Activated CD8-positive, alpha-beta memory T cell treated with anti-CD3 and anti-CD28 coated beads, Interleukin-2, amount 10 ng/mL, durations not matched to agents 7 days and 5 days (primary cell): ENCODE data around the gene AGGF1. TPM values are rescaled to one million over a fixed set of nuclear protein-coding genes. Genes with fewer than 3 reads are reported as not detected.

Experiments used
- ATAC-seq: fragments of 150-1000 bp; cut with Tn5 transposase; one replicate; pipeline ENCODE4 v1.10.0; 2021; ENCODE audit warnings: moderate library complexity
- CTCF ChIA-PET: fragments of 350-600 bp; sonication (Branson Sonifier 250); formaldehyde crosslinking; loops from one replicate; lab custom pipeline; 2021; ENCODE audit warnings: antibody characterized with exemption; lab: Charles Lee
- DNase-seq: peaks from one replicate; pipeline ENCODE4 v3.0.0-alpha.2; 2020
- H3K27ac Mint-ChIP-seq: one replicate; pipeline ENCODE4 v1.8.0; 2021; ENCODE audit warnings: mild to moderate bottlenecking, mixed read lengths
- H3K27me3 Mint-ChIP-seq: one replicate; pipeline ENCODE4 v1.8.0; 2021; ENCODE audit warnings: mixed read lengths
- H3K36me3 Mint-ChIP-seq: one replicate; pipeline ENCODE4 v1.8.0; 2021; ENCODE audit warnings: mild to moderate bottlenecking, mixed read lengths
- H3K4me1 Mint-ChIP-seq: one replicate; pipeline ENCODE4 v1.8.0; 2021; ENCODE audit warnings: mixed read lengths
- H3K4me3 Mint-ChIP-seq: one replicate; pipeline ENCODE4 v1.8.0; 2021; ENCODE audit warnings: mild to moderate bottlenecking, moderate library complexity, mixed read lengths
- H3K9me3 Mint-ChIP-seq: one replicate; pipeline ENCODE4 v1.8.0; 2022; ENCODE audit warnings: low read depth, mixed read lengths
- total RNA-seq, 2 experiments: library from RNA; stranded (reverse); gene quantifications; one replicate each; pipeline ENCODE4 v1.2.3, GENCODE V29; 2021

The AGGF1 gene
- total RNA-seq, 2 experiments from 2014 or later, result 28.6 to 29.3 TPM

DNA sequence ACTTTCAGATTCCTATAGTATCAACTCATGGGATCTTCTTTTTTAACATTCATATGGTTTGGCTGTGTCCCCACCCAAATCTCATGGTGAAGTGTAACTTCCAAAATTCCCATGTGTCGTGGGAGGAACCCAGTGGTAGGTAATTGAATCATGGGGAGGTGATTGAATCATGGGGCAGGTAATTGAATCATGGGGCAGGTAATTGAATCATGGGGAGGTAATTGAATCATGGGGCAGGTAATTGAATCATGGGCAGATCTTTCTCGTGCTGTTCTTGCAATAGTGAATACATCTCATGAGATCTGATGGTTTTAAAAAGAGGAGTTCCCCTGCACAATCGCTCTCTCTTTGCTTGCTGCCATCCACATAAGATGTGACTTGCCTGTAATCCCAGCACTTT, 21.8 kb upstream of the AGGF1 start:
- CTCF ChIA-PET, result no interaction called here
- Mint-ChIP-seq H3K9me3 (peaks cover 2% of the 10 kb centered on the region), H3K27ac (no peak overlapping the region), H3K4me1 (peaks cover 17% of the 10 kb centered on the region), H3K36me3 (no peaks in the 10 kb centered on the region), H3K27me3 (peaks cover 35% of the 10 kb centered on the region), H3K4me3 (no peak overlapping the region)
- ATAC-seq (no peak), DNase-seq (no peak)

DNA sequence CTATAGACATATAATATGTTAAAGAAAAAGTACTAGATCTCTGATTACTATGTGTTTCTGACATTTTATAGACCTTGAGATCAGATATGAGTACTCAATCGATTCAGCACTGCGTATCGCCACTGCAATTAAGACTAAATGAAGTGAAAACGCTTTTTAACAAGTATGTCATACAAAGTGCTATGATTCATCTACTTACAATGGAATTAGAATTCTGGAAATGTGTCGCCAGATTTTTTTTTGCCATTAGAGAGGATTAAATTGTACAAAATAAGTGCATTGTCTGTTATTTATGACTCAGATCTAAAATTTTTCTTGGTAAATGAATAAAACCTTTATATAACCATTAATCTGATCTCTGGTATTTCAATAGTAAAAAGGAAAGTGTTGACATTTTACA, 20.0 kb upstream of the AGGF1 start:
- no peaks in the 10 kb centered on the region for H3K36me3 Mint-ChIP-seq
- H3K4me1 Mint-ChIP-seq, result peaks cover 17% of the 10 kb centered on the region
- CTCF ChIA-PET, result no interaction called here
- H3K9me3 Mint-ChIP-seq, result peaks cover 2% of the 10 kb centered on the region
- peaks cover 22% of the 10 kb centered on the region for H3K27me3 Mint-ChIP-seq
- H3K4me3 Mint-ChIP-seq, result no peak overlapping the region
- ATAC-seq (no peak), DNase-seq (no peak)
- H3K27ac Mint-ChIP-seq, result no peak overlapping the region

DNA sequence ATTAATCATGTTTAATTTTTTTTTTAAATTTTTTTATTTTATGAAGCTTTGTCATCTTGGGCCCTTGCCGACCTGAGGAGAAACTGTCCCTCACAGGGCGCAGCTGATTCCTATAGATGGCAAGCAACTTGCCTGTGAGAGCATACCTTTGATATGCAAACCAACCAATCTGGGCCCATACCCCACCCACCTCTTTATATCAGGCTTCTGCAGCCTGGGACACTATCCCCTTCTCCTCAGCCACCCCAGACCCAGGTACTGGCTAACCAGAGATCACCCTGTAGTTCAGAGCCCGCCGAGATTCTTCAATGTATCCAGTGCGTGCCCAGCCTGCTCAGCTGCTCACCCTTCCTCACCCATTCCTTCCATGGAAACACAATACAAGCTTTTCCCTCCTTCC, 18.7 kb upstream of the AGGF1 start:
- ATAC-seq (no peak), DNase-seq (no peak)
- Mint-ChIP-seq H3K4me3 (no peak overlapping the region), H3K36me3 (no peaks in the 10 kb centered on the region), H3K4me1 (peaks cover 17% of the 10 kb centered on the region), H3K9me3 (peaks cover 2% of the 10 kb centered on the region), H3K27ac (no peak overlapping the region), H3K27me3 (peaks cover 18% of the 10 kb centered on the region)
- CTCF ChIA-PET, result interaction anchor here (3.4 kb wide), 1 partner anchor 143 kb away, joined by 19 read pairs; no protein-coding TSS in a partner anchor

DNA sequence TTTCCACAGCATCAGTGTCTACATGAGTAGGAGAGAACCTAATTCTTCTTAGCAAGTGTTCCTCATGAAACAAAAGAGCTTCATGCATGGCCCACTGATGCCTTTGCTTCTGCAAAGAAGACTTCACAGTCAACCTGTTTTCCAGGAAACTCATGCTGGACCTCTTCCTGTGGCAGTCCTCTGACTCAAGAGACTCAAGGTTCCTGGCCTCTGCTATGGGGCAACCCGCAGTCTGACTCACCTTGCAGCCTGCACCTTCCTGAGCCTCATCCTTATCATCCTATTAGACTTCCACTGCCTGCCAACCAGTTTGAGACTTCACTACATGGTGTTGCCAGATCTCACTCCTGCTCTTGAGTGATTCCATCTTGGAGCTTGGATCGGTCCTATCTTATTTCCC, 17.6 kb upstream of the AGGF1 start:
- Mint-ChIP-seq H3K27me3 (peaks cover 20% of the 10 kb centered on the region), H3K4me3 (no peak overlapping the region), H3K4me1 (peaks cover 17% of the 10 kb centered on the region), H3K27ac (peak overlapping the region; percentile 15), H3K9me3 (peaks cover 2% of the 10 kb centered on the region), H3K36me3 (no peaks in the 10 kb centered on the region)
- DNase-seq (peak; percentile 65), ATAC-seq (peak; percentile 75)
- CTCF ChIA-PET, result interaction anchor here (0.9 to 3.4 kb wide), 4 partner anchors 12 to 144 kb away, joined by 3 to 19 read pairs (median 4); partner anchors contain the start of gene AGGF1

DNA sequence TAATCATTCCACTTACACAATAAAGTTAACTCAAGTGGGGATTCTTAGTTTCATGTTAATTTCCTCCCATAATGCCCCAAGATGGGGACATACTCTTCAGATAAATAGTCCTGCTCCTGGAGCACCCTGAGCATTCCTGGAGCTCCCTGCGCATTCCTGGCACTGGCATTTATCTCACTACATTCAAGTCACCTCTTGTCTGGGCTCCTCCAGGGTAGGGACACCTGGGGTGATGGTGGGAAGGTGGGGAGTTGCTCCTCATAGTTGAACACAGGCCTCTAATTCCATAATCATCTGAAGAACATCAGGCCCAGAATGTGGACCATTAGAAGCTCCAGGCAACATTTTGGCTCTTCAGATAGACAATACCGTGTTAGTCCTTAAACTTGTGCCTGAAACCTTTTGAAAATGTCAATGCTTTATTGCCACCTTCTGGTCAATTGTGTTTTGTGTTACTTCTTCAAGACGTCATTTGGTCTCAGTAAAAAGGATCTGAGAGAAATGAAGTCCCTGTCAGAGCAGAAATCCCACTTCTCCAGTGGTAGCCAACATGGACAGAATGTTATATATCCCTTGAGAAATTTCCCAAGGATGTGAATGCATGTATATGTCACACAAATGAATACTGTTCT, 14.2 kb upstream of the AGGF1 start:
- ATAC-seq (peak; percentile 30), DNase-seq (no peak)
- Mint-ChIP-seq H3K27me3 (peaks cover 24% of the 10 kb centered on the region), H3K4me1 (peaks cover 22% of the 10 kb centered on the region), H3K36me3 (no peaks in the 10 kb centered on the region), H3K4me3 (no peak overlapping the region), H3K27ac (no peak overlapping the region), H3K9me3 (no peaks in the 10 kb centered on the region)
- CTCF ChIA-PET, result interaction anchor here (0.8 to 2.2 kb wide), 7 partner anchors 9 to 242 kb away, joined by 3 to 50 read pairs (median 8); no protein-coding TSS in a partner anchor

DNA sequence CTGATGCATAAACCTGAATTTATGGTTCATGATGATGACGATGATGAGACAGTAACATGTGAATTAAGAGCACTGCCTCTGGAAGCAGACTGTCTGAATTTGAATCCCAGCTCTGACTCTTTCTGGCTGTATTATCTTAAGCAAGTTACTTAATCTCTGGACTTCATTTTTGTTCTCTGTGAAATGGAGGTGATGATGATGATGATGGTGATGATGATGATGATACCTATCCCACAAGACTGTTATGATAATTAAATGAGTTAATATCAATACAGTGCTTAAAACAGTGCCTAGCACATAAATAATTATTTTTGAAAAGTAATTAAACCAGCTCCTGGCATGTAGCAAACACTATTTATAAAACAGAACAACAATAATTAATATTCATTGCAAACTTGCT, 13.2 kb upstream of the AGGF1 start:
- Mint-ChIP-seq H3K36me3 (no peaks in the 10 kb centered on the region), H3K9me3 (no peaks in the 10 kb centered on the region)
- CTCF ChIA-PET, result interaction anchor here (1.1 to 2.2 kb wide), 6 partner anchors 8 to 156 kb away, joined by 3 to 50 read pairs (median 8); partner anchors contain the start of gene AGGF1

DNA sequence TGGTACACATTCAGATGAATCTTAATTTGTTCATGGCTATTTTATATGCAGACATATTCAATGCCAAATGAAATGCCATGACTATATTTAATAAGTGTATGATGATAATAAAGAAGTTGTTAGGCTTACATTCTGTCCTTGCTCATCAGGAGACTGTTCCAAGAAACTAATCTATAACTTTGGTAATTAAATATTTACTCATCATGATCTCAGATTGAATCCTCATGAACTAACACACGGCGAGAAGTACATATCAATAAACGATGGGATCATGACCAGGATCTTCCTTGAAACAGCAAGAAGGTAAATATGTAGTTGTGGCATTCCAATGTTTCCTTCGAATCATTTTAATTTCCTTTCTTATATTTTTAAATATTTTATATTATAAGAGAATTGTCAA, 12.5 kb upstream of the AGGF1 start:
- ATAC-seq (no peak), DNase-seq (no peak)
- H3K9me3 Mint-ChIP-seq, result peaks cover 1% of the 10 kb centered on the region
- CTCF ChIA-PET, result interaction anchor here (1.1 to 2.2 kb wide), 4 partner anchors 9 to 148 kb away, joined by 4 to 50 read pairs (median 10); partner anchors contain the start of gene AGGF1
- no peak overlapping the region for H3K4me3 Mint-ChIP-seq
- peaks cover 2% of the 10 kb centered on the region for H3K36me3 Mint-ChIP-seq
- H3K27me3 Mint-ChIP-seq, result peaks cover 30% of the 10 kb centered on the region
- H3K27ac Mint-ChIP-seq, result no peak overlapping the region
- H3K4me1 Mint-ChIP-seq, result peaks cover 13% of the 10 kb centered on the region

More for the DNA sequence above, 13.2 kb upstream of the AGGF1 start:
- Mint-ChIP-seq H3K4me3 (no peak overlapping the region), H3K4me1 (peaks cover 18% of the 10 kb centered on the region), H3K27me3 (peaks cover 27% of the 10 kb centered on the region), H3K27ac (no peak overlapping the region)
- DNase-seq (no peak), ATAC-seq (no peak)

DNA sequence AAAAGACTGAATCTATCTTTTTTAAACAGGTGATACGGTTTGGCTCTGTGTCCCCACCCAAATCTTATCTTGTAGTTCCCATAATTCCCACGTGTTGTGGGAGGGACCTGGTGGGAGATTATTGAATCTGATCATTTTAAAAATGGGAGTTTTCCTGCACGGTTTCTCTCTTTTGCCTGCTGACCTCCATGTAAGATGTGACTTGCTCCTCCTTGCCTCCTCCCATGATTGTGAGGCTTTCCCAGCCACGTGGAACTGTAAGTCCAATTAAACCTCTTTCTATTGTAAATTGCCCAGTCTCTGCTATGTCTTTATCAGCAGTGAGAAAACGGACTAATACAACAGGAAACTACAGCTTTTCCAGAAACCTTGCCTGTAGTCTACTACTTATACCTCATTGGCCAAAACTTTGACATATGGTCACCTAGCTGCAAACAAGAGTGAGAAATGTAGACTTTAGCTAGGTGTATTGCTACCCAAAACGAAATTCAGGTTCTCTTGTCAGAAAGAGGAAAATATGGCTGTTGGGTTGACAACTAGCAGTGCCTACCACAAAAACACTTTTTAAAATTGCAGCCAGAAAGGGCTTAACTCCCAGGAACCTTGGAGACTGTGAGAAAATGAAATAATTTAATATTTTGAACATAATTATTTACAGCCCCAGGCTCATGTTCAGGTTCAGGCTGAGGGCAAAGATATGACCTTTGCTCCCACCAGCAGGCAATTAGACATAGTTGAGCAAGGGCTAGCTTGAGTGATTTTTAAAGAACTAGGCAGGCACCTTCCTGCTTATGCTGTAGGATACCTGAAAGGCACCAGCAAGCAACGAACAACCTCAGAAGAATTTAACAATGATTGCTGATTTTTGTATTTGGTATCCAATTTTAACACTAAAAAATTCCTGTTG, 7.4 kb upstream of the AGGF1 start:
- Mint-ChIP-seq H3K9me3 (peaks cover 1% of the 10 kb centered on the region), H3K27me3 (peaks cover 23% of the 10 kb centered on the region), H3K27ac (no peak overlapping the region), H3K36me3 (peaks cover 2% of the 10 kb centered on the region), H3K4me1 (peaks cover 9% of the 10 kb centered on the region), H3K4me3 (no peak overlapping the region)
- DNase-seq (no peak), ATAC-seq (no peak)
- CTCF ChIA-PET, result no interaction called here

DNA sequence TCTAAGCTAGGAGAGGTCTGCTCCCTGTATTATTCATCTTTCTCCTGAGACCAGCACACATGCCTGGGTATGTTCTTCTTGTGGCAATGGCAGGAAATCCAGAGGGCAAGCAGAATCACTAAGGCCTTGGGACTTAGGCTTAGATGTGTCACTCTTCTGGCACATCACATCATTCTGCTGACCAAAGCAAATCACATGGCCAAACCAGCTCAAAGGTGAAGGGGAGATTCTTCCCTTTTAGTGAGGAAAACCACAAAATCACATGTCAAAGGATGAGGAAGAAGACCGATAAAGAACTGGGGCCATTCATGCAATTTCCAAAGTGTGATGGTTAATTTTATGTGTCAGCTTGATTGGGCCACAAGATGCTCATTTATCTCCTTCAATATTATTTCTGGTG, 5.7 kb upstream of the AGGF1 start:
- Mint-ChIP-seq H3K4me1 (peaks cover 14% of the 10 kb centered on the region), H3K4me3 (no peak overlapping the region), H3K36me3 (peaks cover 15% of the 10 kb centered on the region), H3K27ac (no peak overlapping the region), H3K27me3 (peaks cover 17% of the 10 kb centered on the region), H3K9me3 (peaks cover 12% of the 10 kb centered on the region)
- ATAC-seq (no peak), DNase-seq (no peak)
- CTCF ChIA-PET, result interaction anchor here (1.0 to 1.2 kb wide), 2 partner anchors 8 to 12 kb away, joined by 3 read pairs; no protein-coding TSS in a partner anchor

DNA sequence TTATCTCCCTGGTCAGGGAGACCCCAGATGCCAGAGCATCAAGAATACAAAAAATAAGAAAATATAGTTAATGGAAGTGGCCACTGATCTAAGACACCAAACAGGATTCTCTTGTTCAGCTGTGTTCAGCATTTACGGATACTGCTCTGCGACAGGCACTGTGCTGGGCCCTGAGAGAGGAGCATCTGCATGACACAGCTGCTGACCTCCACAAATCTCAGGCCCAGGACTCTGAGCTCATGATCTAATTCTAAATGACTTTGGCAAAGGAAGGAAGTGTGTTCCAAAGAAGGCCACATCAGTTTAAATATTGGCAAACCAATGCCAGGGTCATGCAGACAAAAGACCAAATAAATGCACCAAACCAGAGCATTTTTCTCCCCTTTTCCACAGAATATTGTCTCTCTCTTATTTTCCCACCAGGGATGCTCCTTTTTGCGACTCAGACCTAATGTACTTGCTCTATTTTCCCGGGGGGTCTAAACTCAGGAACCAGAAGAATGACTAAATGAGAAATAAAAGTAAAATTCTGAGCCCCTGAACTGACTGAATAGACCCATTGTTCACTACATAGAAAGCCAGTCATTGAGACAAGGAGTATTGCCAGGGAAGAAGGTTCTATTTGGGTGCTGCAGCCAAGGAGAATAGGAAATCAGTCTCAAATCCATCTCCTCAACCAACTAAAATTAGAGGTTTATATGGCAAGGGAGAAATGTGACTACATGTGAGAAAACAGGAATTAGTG, 1.4 kb upstream of the AGGF1 start:
- ATAC-seq (no peak), DNase-seq (no peak)
- CTCF ChIA-PET, result no interaction called here
- Mint-ChIP-seq H3K36me3 (peaks cover 22% of the 10 kb centered on the region), H3K4me3 (peak overlapping the region; percentile 45), H3K9me3 (peaks cover 11% of the 10 kb centered on the region), H3K27me3 (no peaks in the 10 kb centered on the region), H3K27ac (no peak overlapping the region), H3K4me1 (peaks cover 36% of the 10 kb centered on the region)

DNA sequence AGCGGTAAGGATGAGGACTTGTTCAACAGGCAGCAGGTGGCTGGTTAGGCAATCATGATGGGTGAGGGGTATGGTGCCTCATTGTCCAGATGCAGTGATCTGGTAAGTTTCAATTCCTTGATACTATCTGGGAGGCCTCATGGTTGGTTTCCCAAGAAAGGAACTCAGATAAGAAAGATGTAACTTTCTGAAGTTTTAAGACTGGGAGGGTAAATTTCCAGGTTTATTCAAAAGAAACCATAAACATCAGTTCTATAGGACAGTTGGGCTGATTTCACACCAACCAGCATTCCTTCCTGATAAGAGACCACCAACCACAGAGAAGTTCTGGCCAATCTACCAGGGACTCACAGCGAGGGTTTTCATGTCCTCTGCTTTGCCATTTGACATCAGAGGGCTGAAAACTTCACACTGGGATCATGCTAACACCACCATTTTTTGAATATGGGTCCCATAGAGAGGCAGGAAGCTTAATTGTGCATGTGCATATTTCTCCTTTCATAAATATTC, 773 bp upstream of the AGGF1 start:
- H3K27ac Mint-ChIP-seq, result peak overlapping the region; percentile 95
- peaks cover 11% of the 10 kb centered on the region for H3K9me3 Mint-ChIP-seq
- peak overlapping the region; percentile 97 for H3K4me3 Mint-ChIP-seq
- CTCF ChIA-PET, result interaction anchor here (0.9 to 2.2 kb wide), 3 partner anchors 49 to 463 kb away, joined by 3 to 12 read pairs (median 5); partner anchors contain the start of gene WDR41
- no peaks in the 10 kb centered on the region for H3K27me3 Mint-ChIP-seq
- no peak for ATAC-seq
- peaks cover 22% of the 10 kb centered on the region for H3K36me3 Mint-ChIP-seq
- peaks cover 36% of the 10 kb centered on the region for H3K4me1 Mint-ChIP-seq
- no peak for DNase-seq

DNA sequence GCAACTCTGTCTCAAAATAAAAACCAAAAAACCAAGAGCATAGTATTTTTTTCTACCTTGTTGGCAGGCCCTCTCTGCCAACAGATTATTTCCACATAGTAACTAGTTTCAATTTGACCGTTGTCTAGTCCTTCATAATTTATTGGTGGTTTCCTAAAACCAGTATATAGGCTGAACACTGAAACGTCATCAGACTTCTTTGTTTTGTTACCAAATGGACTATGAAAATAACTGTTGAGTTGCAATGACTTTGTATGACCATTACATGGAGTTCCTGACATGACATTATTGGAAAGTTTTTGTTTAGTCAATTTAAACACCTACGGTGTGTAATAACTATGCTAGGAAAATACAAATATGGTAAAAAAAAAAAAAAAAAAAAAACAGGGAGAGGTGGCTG, 1.7 kb downstream of the AGGF1 start:
- H3K4me1 Mint-ChIP-seq, result peaks cover 35% of the 10 kb centered on the region
- no peak for DNase-seq
- H3K27ac Mint-ChIP-seq, result no peak overlapping the region
- CTCF ChIA-PET, result interaction anchor here (1.2 to 2.2 kb wide), 4 partner anchors 15 to 316 kb away, joined by 3 to 12 read pairs (median 4); partner anchors contain the start of gene F2R
- ATAC-seq, result no peak
- H3K9me3 Mint-ChIP-seq, result peaks cover 11% of the 10 kb centered on the region
- H3K4me3 Mint-ChIP-seq, result peak overlapping the region; percentile 97
- no peaks in the 10 kb centered on the region for H3K27me3 Mint-ChIP-seq
- H3K36me3 Mint-ChIP-seq, result peaks cover 36% of the 10 kb centered on the region
